GM21515 (cell line): ENCODE measurements around the gene GORASP1.
A peak's percentile ranks its signal among the peaks of the same experiment; 100 is the strongest.
"Not testable (repeated sequence)": the region's sequence is repeated elsewhere in the genome, so short reads cannot be mapped to it uniquely, and the experiment has no call there.

Source experiments
- ATAC-seq: cut with Tn5 transposase; IDR thresholded peaks from one replicate; pipeline ENCODE4 v1.9.1; 2021; ENCODE audit not compliant: unreplicated experiment

GORASP1 gene

DNA sequence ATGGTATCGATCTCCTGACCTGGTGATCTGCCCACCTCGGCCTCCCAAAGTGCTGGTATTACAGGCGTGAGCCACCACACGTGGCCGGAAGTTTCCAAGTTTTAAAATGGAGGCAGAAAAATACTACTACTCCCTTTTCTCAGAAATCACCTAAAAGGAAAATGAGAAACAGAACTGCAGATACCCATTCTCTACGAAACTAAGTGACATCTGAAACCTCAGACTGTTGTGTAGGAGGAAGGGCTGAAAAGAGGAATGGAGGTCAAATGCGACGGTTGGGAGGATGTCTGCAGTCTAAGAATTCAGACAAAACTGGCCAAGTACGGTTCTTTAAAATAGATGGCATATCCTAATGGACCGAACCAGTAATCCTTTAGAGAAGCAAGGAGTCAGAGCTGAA is 31.5 kb downstream of the GORASP1 start:
- no peak for ATAC-seq

DNA sequence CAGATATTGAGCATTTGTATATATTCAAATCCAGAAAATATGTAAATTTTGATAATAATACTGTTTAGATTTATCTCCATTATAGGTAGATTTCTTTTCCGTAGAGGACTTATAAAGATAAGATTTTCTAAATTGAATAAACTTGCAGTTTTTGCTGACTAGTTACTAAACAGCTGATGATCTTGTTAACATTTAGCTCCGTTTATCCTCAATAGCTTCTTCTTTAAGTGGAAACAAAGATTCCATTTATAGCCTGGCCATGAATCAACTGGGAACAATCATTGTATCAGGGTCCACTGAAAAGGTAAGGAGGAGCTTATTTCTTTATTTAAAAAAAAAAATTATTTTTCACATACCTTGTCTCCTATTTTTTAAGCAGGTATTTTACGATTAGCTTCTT is 38.9 kb downstream of the GORASP1 start:
- no peak for ATAC-seq

DNA sequence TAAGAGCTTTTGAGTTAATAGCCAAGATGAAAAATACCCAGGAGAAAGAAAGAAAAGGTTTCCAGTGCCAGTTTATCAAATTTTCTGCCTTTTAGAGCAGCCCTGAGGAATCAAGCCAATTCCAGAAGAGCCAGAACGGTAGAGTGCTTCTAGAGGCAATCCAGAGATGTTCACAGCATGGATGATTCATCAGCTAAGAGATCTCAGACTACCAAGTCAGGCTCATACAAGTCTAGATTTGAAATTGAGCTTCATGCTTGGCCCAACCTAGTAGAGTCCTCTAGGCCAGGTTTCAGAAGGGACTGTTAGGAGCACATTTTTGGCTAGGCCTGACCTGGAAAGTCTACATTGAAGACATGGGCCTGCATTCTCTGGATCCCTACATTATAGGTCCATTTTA is 40.1 kb downstream of the GORASP1 start:
- ATAC-seq = no peak

DNA sequence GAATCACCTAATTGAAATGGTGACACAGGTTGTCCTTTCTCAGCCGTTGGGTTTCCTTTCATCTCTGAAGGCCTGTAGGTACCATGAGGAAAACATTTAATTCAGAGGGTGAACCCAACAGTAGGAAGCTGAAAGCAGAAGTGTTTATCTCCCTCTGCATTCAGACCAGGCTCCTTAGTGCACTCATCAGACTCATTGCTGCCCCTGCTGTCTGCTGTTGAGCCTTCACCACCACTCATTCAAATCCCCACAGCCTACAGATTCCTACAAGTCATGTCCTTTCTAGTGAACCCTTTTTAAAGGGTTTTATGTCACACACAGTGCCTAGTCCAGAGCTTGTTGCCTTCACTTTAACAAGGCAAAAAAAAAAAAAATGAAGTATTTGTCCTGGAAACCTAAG is 42.2 kb downstream of the GORASP1 start:
- ATAC-seq = peak; percentile 91

DNA sequence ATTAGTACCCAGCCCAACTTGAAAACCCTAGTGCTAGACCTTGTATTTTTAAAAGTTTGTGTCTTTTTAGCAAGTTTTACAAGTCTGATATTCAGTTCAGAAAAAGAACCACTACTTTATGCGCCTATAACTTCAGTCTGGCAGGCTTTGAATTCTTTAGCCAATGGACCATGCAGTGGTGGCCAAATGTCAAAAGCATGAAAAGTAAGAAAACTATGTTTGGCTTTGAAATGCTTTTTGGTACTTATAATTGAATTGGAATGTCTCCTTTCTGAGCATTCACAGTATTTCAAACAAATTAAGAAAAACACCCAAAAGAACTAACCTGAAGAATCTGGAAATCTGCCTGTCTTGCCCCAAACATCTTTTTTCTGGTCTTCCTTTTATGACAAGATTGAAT is 42.8 kb downstream of the GORASP1 start:
- no peak for ATAC-seq

DNA sequence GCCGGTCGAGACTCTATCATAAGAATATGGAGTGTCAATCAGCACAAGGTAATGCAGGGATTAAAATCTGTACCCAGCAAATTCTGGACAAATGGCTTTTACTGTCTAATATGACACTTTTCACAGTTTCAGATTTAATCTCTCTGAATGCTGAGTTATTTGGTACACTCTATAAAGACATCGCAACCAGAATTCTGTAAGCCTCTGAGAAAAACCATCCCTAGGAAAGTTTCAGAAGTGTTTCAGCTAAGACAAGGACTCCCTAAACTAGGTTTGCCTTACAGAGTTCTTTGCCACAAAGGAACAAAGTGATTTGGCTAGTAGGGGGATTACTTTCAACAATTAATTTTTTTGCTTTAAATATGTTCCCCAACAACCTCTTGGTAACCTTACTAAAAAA is 44.3 kb downstream of the GORASP1 start:
- no peak for ATAC-seq

DNA sequence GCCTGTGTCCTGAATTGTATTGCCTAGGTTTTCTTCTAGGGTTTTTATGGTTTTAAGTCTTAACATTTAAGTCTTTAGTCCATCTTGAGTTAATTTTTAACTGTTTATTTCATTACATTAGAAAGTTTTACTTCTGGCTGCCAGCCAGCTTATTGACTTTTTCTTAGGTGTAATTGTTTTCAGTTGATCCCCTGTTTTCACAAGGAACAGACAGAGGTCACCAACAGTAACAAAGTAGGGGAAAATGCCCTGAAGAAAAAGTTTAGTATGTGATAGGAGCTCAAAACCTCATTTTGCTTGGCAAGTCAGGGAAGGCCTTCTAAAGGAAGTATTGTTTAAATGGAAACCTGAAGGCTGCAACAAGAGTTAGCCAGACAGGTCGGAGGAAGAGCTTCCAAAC is 45.2 kb downstream of the GORASP1 start:
- ATAC-seq = no peak

DNA sequence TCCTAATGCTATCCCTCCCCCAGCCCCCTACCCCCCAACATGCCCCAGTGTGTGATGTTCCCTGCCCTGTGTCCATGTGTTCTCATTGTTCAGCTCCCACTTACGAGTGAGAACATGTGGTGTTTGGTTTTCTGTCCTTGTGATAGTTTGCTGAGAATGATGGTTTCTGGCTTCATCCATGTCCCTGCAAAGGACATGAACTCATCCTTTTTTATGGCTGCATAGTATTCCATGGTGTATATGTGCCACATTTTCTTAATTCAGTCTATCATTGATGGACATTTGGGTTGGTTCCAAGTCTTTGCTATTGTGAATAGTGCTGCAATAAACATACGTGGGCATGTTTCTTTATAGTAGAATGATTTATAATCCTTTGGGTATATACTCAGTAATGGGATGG is 46.2 kb downstream of the GORASP1 start:
- ATAC-seq = not testable (repeated sequence)

DNA sequence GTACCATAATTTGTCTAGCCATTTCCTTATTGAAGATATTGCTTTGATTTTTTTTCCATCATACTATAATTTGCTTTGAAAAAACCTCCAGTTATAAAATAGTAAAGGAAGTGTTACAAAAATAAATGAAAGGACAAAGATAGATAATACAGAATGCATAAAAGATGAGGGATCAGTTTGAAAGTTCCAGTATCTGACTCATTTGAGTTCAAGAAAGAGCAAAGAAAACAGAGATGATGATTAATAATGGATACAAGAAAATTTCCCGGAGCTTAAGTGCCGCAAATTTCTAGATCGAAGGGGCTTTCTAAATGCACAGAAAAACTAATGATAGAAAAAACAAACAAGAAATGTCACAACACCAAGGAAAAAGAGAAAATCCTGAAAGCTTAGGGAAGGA is 51.3 kb downstream of the GORASP1 start:
- no peak for ATAC-seq

DNA sequence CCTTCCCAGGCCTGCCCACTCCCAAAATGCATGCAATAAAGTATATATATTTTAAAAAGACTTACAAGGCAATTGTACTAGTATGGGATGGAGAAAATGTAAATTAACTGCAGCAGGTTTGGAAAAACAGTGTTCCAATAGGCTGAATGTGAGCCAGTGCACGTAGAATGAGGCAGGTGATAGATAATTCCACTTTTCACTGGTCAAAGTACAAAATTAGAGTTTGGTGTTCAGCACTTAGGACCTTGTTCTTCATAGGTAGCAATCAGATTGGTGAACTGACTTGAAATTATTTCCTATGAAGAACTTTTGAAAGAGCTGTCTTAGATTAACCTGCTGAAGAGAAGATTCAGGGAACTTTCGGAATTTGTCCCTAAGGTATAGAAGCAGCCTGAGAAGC is 53.7 kb downstream of the GORASP1 start:
- ATAC-seq = no peak

DNA sequence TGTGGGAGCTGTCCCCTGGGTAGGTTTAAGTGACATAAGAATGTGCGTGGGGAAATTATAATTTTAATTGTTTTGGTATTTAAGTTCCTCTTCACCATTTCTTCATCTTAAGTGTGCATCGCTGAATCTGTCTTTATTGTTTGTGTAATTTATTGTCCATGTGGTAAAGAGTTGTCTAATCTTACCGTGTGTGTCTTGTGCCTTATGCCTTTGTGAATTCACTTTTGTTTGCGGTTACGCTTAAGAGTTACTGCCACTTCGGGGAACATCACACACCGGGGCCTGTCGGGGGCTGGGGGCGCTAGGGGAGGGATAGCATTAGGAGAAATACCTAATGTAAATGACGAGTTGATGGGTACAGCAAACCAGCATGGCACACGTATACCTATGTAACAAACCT is 54.8 kb downstream of the GORASP1 start:
- ATAC-seq = no peak

DNA sequence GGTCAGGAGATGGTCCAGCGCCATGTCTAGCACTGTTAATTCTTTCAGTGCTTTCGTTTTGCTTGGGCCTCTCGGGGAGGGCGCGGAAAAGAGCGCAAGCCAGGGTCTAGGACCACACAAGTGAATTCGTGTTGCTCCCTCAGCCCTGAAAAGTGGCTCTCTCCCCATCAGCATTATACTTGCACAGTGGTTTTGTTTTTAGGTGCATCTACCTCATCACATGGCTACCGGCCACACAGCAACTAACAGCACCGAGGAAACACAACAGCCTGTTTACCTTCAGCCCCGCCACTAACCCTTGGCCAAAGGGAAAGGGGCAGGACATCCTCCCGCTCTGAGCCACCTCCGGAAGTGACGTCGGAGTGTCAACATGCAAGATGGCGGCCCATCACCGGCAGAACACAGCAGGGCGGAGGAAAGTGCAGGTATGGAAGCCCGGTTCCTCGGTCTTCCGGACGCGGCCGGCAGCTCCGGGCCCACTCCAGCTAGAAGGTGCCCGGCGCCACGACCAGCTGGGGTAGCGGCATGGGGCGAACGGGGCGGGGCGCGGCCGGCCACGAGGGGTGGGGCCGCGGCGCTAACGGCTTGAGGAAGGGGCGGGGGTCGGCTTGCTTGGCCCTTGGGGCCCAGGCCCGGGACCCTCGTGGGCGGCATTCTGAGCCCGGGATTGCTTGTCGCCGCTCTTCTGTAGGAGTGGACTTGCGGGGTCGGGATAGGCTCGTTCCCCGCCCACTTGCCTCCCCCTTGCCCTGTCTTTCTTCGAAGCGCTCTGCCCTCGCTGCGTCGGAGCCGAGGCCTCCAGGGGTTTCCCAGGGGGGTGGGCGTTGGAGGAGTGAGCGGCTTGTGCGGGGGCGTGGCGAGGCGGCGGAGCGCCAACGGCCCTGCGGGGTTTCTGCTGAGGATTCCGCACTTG is 55.5 kb downstream of the GORASP1 start, which contains the start of the genes SCN11A and WDR48:
SCN11A (minus strand) TSS at position 296 of the 913 bp plus-strand sequence. CDS start 101,582 bp downstream, outside the sequence.
WDR48 (plus strand) TSS at position 368 of the 913 bp plus-strand sequence; CDS start at position 378, 10 bp downstream.
- ATAC-seq = peak; percentile 98

DNA sequence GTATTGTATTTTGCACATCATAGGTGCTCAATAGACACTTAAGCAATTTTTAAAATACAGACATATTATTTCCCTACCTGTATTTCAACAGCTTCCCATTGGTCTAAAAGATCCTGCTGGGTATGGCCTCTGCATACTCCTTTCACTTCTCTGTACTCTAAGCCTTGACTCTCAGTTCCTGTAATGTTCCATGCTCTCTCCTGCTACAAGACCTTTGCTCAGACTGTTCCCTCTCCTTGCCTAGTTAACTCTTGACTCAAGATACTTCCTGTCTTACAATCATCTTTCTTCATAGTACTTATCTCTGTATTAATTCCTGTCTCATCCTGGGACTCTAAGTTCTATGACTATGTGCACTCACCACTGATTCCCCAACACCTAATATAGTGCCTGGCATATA is 57.4 kb downstream of the GORASP1 start:
- no peak for ATAC-seq
